ENCODE results near the gene ADAMTS12.

GRCh38 chr5:33588654-33589372, 303.0 kb downstream of the ADAMTS12 start:
- TF ChIP-seq CTCF (IDR thresholded peaks at IDR 0.05) (peak in 1 of 3 experiments; percentile 23), POLR2A (IDR thresholded peaks at IDR 0.05; ENCODE audit: low read depth) (no peak), POLR2AphosphoS5 (IDR thresholded peaks at IDR 0.05) (no peak)
